ENCODE results near the gene MOB3B.

MOB3B gene

GRCh38 chr9:27540502-27540901 is 10.9 kb upstream of the MOB3B start:
- DNase-seq, result no peak

DNA sequence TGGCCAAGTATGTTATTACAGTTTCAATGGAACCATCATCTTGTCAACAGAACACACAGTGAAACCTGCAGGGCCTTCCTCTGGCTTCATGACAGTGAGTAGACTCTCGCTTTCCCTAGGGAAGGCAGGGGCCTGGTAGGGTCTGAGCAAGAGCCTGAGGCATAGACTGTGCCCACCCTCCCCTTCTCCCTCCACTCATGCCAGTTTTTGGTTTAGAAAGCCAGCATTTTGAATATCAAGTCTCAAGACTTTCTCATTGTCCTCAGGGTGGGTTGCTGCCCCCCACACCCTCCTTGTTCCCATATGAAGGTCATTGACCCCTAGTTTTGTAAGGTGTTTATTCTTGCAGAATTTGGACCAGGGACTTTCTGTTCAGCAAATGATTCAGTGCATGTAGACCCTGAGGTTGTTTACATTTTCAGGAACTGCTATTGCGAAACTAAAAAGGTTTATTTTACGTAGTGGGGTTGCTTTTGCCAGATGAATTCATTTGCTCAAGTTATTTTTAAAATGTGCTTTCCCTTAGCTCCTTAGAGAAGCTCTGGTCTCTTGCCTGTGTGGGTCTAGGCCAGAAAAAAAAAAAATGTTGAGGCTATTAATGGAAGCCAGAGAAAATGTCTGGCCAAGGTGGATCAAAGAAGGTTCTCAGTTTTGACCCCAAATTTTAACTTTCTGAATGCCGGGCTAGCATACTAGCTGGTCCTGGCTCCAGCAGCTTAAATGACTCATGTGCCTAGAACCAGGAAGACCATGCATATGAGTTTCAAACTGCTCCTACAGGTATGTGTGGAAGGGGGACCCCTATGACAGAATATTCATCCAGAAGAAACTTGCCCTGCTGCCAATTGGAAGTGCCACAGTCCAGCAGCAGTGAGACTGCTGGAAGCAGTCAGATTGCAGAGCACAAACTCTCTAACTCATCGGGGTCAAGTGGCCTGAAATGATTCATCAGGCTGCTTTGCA is 10.1 kb upstream of the MOB3B start:
- DNase-seq, result no peak

GRCh38 chr9:27538647-27539046 is 9.0 kb upstream of the MOB3B start:
- no peak for DNase-seq

DNA sequence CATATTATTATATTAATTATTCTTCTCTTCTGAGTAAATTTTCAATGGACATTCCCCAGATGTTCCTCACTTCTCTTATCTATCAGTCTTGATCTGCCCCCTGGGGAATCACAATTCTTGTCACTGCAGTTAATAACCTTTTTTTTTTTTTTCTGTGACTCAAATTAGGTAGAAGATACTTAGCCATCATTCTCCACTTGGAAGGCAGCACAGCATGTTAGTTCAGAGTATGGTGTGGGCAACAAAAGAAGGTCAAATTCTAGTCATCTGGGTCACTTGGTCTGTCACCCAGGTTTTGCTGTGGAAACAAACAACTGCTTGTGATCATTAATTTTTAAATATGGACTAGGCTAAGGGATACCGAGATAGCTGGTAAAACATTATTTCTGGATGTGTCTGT is 8.1 kb upstream of the MOB3B start:
- no peak for DNase-seq

DNA sequence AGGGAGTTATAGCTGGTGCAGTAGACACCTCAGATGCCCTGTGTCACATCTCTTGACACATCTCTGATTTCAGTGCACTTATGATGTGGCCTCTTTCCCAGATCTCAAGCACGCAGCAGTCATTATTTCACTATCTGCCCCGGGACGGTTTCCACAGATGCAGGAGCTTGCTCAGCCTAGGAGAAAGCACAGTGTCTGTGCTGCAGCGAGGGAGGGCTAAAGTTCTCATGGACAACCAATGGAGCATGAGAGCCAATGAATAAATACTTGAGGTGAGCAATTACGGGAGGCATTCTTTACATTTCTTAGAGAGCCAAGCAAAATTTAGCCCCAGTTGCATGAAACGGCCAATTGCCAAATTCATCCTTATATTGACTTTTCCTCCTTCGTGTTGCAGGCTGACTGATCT is 7.4 kb upstream of the MOB3B start:
- no peak for DNase-seq

GRCh38 chr9:27536168-27536567 is 6.6 kb upstream of the MOB3B start:
- no peak for DNase-seq

DNA sequence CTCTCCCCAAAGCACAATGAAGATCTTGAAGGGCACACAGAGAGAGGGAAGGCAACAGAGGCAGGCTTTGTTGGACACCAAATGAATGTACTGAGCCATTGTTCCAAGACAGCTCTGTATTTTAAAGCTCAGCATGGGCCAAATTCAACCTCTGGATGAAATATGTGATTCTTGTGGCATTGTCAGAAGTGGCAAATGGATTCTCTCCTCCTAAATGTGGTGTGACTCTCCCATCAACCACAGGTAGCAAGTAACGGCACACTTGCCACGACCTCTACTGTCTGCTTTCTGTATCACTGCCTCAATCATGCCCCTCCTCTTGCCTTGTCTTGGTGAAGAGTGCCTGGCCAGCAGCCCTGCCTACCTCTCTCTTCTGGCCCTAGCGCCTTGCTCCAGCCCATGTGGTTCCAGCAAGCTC is 6.1 kb upstream of the MOB3B start:
- DNase-seq, result no peak

- DNase-seq, result no peak
These were observed 5.1 kb upstream of the MOB3B start for GRCh38 chr9:27534658-27535209.

- DNase-seq, result no peak
These were observed 4.5 kb upstream of the MOB3B start for GRCh38 chr9:27534131-27534530.

DNA sequence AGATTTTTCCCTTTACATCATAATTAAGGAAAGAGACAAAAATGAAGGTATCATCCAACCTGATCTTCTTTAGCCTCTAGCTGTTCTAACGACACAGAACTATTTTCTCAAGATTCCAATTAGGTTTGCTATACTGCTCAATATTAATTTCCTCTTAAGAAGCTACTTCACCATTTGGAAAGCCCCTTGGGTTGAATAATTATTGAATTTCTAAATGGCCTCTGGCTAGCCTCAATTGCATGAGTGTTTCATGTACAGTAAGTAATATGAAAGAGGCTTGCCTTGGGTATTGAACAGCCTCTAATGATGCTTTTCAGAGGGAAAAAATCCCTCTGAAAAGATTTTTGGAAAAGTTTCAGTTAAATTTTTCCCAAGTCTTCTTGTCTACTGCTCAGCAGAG is 3.7 kb upstream of the MOB3B start:
- DNase-seq, result no peak

DNA sequence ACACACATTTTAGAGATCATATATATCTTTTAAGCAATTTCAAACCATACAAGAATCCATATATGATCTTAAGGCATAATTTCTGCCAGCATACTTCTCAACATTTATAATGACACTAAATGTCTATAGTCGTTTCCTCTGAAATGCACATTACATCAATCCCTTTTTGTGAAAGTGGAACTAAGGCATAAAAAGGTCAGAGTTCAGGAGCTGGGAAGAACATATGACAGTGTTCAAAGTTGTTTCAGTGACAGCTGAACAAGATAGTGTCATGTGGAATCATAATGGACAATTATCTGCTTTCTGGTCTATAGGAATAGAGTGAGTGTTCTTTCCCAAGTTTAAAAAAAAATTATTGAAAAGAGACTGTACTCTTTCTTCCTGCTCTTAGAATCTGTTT is 2.4 kb upstream of the MOB3B start:
- no peak for DNase-seq

- DNase-seq, result no peak
These were observed 1.5 kb upstream of the MOB3B start for GRCh38 chr9:27530915-27531755.

DNA sequence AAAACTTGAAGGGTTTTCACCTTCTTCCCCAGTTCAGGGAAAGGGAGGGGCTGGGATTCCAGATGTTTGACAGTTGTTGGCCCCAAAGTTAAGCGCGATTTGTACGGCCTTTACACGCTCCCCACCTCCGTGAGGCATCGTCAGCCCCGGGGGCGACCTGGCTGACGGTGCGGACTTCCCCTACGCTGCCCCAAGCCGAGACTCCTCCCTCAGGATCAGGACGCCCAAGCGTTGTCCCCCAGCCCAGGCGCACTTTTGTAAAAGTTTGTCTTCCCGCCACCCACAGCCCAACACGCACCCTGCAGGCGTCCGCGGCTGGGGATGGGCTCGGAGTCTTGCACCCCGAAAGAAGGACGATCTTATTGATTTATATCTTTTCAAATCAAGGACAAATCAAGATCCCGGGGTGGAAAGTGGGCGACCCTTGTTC is 713 bp downstream of the MOB3B start:
- DNase-seq, result no peak

DNA sequence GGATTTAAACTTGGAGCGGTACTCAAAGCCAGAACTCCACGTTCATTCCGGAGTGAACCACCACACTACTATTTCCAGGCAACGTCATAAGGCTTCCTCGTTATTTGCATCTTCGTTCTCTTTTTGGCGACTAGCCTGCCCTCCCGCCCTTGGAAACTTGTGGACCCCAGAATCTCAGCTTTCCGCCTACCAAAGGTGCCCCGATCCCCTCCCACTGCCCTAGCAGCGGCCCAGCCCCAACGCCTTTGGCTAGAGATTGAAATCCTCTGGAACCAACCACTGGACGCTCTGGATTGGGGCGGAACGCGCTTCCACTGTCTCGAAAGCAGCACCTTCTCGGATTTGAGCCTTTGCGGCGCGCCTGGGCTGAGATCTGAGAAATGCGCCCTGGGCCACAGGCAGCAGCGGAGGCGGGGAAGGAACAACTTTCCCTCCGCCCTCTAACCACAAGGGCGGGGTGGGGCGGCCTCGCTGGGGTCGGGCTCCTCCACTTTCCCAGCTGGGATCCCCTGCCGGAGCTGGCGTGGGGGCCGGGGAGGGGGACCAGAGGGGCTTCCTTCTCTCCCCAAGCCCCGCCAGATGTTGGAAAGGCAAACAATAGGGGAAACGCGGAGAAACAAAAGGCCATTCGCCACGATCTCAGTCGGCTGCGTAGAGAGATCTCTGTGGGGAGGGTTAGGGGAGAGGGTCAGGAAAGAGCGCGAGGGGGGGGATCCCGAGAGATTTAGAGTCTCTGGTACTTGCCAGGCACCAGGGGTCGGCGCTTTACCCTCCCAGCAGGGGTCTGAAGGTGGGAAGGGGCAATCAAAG is 1.3 kb downstream of the MOB3B start:
- DNase-seq, result no peak

DNA sequence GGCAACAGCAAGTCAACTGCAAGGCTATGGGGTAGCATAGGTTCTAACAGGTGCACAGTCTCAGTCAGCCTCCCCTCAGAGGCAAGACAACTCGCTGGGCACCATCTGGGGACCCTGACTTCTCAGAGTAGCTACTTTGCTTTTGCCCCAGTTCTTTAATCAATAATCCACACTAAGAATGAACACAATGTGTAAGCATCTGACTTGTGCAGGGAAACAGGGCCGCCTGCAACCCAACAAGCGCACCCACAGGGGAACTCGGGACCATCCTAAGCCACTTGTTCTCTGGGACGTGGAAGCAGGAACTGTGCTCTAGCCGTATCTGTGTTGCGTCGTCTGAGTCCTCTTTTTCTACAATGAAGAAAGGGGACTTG is 1.9 kb downstream of the MOB3B start:
- no peak for DNase-seq

- no peak for DNase-seq
These were observed 5.4 kb downstream of the MOB3B start, which contains the start of gene IFNK for GRCh38 chr9:27524236-27524635. TSS of gene IFNK (plus strand) at chr9:27524290. CDS start at chr9:27524337, 47 bp downstream.

DNA sequence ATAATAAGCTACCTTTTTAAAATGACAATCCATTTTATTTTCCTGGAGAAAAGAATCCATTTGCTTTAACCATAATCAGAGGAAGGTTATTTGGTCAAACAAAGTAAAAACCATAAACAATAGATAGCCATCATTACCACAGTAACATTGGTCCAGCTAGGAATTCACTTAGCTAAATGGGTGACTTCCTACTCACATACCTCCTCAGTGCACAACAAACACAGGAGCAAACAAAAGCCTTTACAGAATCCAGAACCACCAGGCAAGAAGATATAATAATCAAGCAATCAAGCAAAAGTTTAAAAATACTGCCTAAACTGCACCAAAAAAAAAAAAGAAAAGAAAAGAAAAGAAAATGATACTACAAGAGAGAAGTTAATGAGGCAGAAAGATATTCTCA is 6.5 kb downstream of the MOB3B start:
- no peak for DNase-seq

DNA sequence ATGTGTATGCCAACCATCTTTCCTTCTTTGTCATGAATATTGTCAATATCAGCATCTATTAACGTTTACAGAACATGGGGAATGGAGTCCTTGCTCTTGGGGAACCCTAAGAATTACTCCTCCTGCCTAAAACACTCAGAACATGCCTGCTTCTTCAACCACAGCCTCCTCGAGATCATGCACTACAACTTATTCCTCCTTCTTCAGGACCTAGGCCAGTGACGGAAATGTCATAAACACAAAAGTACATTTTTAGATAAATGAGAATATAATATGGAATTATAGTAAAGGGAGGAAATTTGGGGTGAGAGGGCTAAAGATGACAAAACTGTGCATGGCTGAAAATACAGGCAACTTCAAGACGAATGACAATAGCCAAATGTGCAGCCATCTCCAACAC is 8.6 kb downstream of the MOB3B start:
- DNase-seq, result no peak

- no peak for DNase-seq
These were observed 9.8 kb downstream of the MOB3B start for GRCh38 chr9:27519466-27520465.

DNA sequence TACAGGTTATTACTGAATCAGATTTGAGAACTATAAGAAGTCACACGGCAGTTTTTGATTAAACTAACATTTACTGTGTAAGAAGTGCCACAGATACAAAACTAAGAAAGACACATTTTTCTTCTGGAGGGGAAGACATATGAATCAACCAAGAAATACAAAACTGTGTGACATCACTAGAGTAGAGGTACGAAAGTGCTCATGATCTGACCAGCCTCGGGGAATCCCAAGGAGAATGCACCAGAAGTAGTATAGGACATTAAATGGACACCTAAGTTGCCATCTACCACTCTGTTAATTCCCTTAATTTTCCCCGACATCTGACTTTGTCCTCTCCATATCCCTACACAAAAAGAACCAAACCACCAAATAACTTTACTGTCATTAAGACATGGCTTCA is 10.8 kb downstream of the MOB3B start:
- no peak for DNase-seq

- DNase-seq, result no peak
These were observed 11.6 kb downstream of the MOB3B start for GRCh38 chr9:27518006-27518405.

Data from KG1 (cell line).